GM12878 (cell line): ENCODE data around the gene BNIP1. TPM values are rescaled to one million over a fixed set of nuclear protein-coding genes. Genes with fewer than 3 reads are reported as not detected.

ENCODE experiments used
- ATAC-seq: fragments of 200-7000 bp; cut with Tn5 transposase; 3 replicates; pipeline ENCODE4 v1.9.1; 2020; ENCODE audit warnings: mild to moderate bottlenecking, moderate library complexity
- BruUV-seq: library from RNA; stranded (reverse); fragments of 400-500 nt; replicated peaks from 2 replicates; lab custom pipeline; 2021; lab: Mats Ljungman, UMichigan
- CTCF ChIA-PET: fragments of 300-600 bp; sonication (Branson Sonifier 250); formaldehyde crosslinking; extraction: SDS; loops from one replicate; lab custom pipeline; 2021; ENCODE audit warnings: inconsistent platforms; lab: Yijun Ruan, JAX
- POLR2A ChIA-PET: fragments of 350-600 bp; formaldehyde crosslinking; extraction: SDS; loops from one replicate; lab custom pipeline; 2021; ENCODE audit warnings: inconsistent platforms; lab: Charles Lee
- RAD21 ChIA-PET: fragments of 300-600 bp; sonication (Branson Sonifier 250); formaldehyde crosslinking; loops from one replicate; lab custom pipeline; 2023; ENCODE audit warnings: antibody characterized with exemption; ENCODE audit not compliant: unreplicated experiment; lab: Charles Lee
- SMC1A ChIA-PET: fragments of 300-600 bp; sonication (Branson Sonifier 250); formaldehyde crosslinking; loops from one replicate; lab custom pipeline; 2023; ENCODE audit not compliant: unreplicated experiment, uncharacterized antibody; lab: Charles Lee
- DNase-seq: peaks from one replicate; pipeline ENCODE4 v3.0.0-alpha.2; 2011; ENCODE audit warnings: low read depth, low spot score
- FAIRE-seq: peaks from 3 replicates; lab custom pipeline; 2011; peaks lifted over from hg19 to GRCh38; lab: Jason Lieb, UNC
- H2AFZ ChIP-seq: 2 replicates; pipeline ENCODE4 v1.6.0; 2011; ENCODE audit warnings: low read depth, low read length, control low read depth; ENCODE audit not compliant: control insufficient read depth
- H3K27ac ChIP-seq: 2 replicates; pipeline ENCODE4 v1.5.1; 2011; ENCODE audit warnings: control low read depth; ENCODE audit not compliant: control insufficient read depth, insufficient read depth
- H3K27me3 ChIP-seq, 2 experiments: replicated peaks in 1 of 2; 2 replicates each; pipeline versions ENCODE4 v1.6.0 to v1.6.1; 2011; ENCODE audit warnings: low read length in 1 of 2; ENCODE audit not compliant: control insufficient read depth in 2 of 2, insufficient read depth in 2 of 2
- H3K36me3 ChIP-seq, 2 experiments: 2 replicates each; pipeline ENCODE4 v1.5.1; 2011; ENCODE audit warnings: low read length in 1 of 2; ENCODE audit not compliant: control insufficient read depth in 2 of 2, insufficient read depth in 2 of 2
- H3K4me1 ChIP-seq: 2 replicates; pipeline ENCODE4 v1.6.1; 2011; ENCODE audit warnings: mild to moderate bottlenecking, low read length, moderate library complexity, mixed read lengths; ENCODE audit not compliant: control insufficient read depth, insufficient read depth
- H3K4me2 ChIP-seq: 2 replicates; pipeline ENCODE4 v1.6.0; 2011; ENCODE audit warnings: control low read depth; ENCODE audit not compliant: control insufficient read depth, insufficient read depth
- H3K4me3 ChIP-seq: fragments of 200-600 bp; sonication (generic); 2 replicates; pipeline ENCODE4 v1.5.1; 2016
- H3K79me2 ChIP-seq: 2 replicates; pipeline ENCODE4 v1.6.0; 2011; ENCODE audit warnings: low read length; ENCODE audit not compliant: control insufficient read depth, insufficient read depth
- H3K9ac ChIP-seq: 2 replicates; pipeline ENCODE4 v1.8.0; 2011; ENCODE audit warnings: low read length, control low read depth, mixed read lengths; ENCODE audit not compliant: control insufficient read depth, insufficient read depth
- H3K9me3 ChIP-seq: replicated peaks from 3 replicates; pipeline ENCODE4 v1.5.1; 2011; ENCODE audit warnings: mild to moderate bottlenecking, low read length; ENCODE audit not compliant: control insufficient read depth, insufficient read depth
- H4K20me1 ChIP-seq: 2 replicates; pipeline ENCODE4 v1.6.0; 2011; ENCODE audit not compliant: control insufficient read depth, insufficient read depth
- MEF2B ChIP-seq: fragments of 450-650 bp; IDR thresholded peaks from 2 replicates; pipeline ENCODE4 v1.6.1; 2018; ENCODE audit warnings: mild to moderate bottlenecking, moderate library complexity; ENCODE audit not compliant: partially characterized antibody, poor library complexity, severe bottlenecking
- MLLT1 ChIP-seq: fragments of 450-650 bp; IDR thresholded peaks from 2 replicates; pipeline ENCODE4 v1.6.1; 2016; ENCODE audit warnings: mild to moderate bottlenecking
- NR2C1 ChIP-seq: fragments of 450-650 bp; IDR thresholded peaks from 2 replicates; pipeline ENCODE4 v1.6.1; 2017; ENCODE audit warnings: antibody characterized with exemption, mild to moderate bottlenecking, moderate library complexity
- NRF1 ChIP-seq: conservative IDR thresholded peaks from 2 replicates; pipeline ENCODE4 v1.6.1; 2011; ENCODE audit warnings: mild to moderate bottlenecking, low read depth, low read length, improper control_type of control experiment
- RB1 ChIP-seq: fragments of 450-650 bp; formaldehyde crosslinking; IDR thresholded peaks from 2 replicates; pipeline ENCODE4 v1.6.1; 2017; ENCODE audit warnings: mild to moderate bottlenecking, borderline replicate concordance
- ZBTB33 ChIP-seq: fragments of 450-650 bp; IDR thresholded peaks from 2 replicates; pipeline ENCODE4 v1.6.1; 2017; ENCODE audit warnings: mild to moderate bottlenecking
- ZNF217 ChIP-seq: fragments of 450-650 bp; IDR thresholded peaks from 2 replicates; pipeline ENCODE4 v1.6.1; 2017; ENCODE audit warnings: antibody characterized with exemption, mild to moderate bottlenecking
- WGBS: methylation state at CpG from one replicate; pipeline ENCODE4 v1.1.6; 2016; ENCODE audit warnings: low lambda C conversion rate; ENCODE audit not compliant: insufficient replicate concordance, insufficient coverage; ENCODE audit errors: missing lambda C conversion rate; 5-methylcytosine and 5-hydroxymethylcytosine counted together
- in situ Hi-C: fragments of 300-500 bp; cut with MboI; formaldehyde crosslinking; loops from 9 replicates; pipeline ENCODE4 v1.14.3; 2018; ENCODE audit warnings: mixed read lengths
- intact Hi-C: fragments of 100-400 bp; cut with micrococcal nuclease; formaldehyde crosslinking; loops from one replicate; pipeline ENCODE4 v1.14.2; 2022; ENCODE audit not compliant: unreplicated experiment
- polyA plus RNA-seq, 11 experiments: library from polyadenylated mRNA; depleted of rRNA in 4 of 11; unstranded in 6 of 11; stranded (reverse) in 5 of 11; fragments of >200 nt; fragmentation: Nextera tagmentation in 4 of 11; fragmentation: Illumina TruSeq in 1 of 11; extraction: Ambion mirVana in 4 of 11; extraction: Trizol in 1 of 11; gene quantifications; 1 replicate in 1 of 11; 2 replicates in 10 of 11; pipeline versions ENCODE4 v1.2.1 to v1.2.3, GENCODE V29; 2011 to 2016; ENCODE audit warnings: inconsistent platforms in 2 of 11, missing spikeins in 2 of 11, low read depth in 1 of 11
- total RNA-seq, 4 experiments: library from RNA; depleted of rRNA in 3 of 4; stranded (reverse); fragments of >200 nt in 3 of 4; fragmentation: Illumina TruSeq in 1 of 4; extraction: Trizol in 1 of 4; gene quantifications; 2 replicates each; pipeline versions ENCODE4 v1.2.1 to v1.2.3, GENCODE V29; 2013 to 2021

Gene BNIP1
- total and polyA plus RNA-seq, 10 of the 15 experiments (the other 5 are each of a cell fraction or from before 2014, with no cell fraction given): 20.5 to 62.5 (median 27.4) TPM

- ChIA-PET CTCF (no interaction called here), SMC1A (no interaction called here), RAD21 (no interaction called here), POLR2A (no interaction called here)
- WGBS: 11% methylated on average over 4 of the region's 4 CpGs
- Histone ChIP-seq H3K36me3 (no peaks in the 10 kb centered on the region), H3K27ac (no peak overlapping the region), H2AFZ (no peak overlapping the region), H3K4me3 (no peak overlapping the region), H3K9ac (no peak overlapping the region), H3K27me3 (no peaks in the 10 kb centered on the region), H3K79me2 (no peaks in the 10 kb centered on the region), H4K20me1 (no peaks in the 10 kb centered on the region), H3K9me3 (no peaks in the 10 kb centered on the region), H3K4me2 (no peak overlapping the region), H3K4me1 (no peaks in the 10 kb centered on the region)
- TF ChIP-seq ZNF217 (no peak), RB1 (no peak), MLLT1 (no peak)
- intact Hi-C loops: no loop called here
- DNase-seq (no peak), ATAC-seq (no peak), FAIRE-seq (no peak)
- no TSS peak for BruUV-seq
- in situ Hi-C loops: no loop called here
Measured at GRCh38 chr5:173175523-173175922, 31.2 kb downstream of the BNIP1 start.

- H2AFZ ChIP-seq: no peak overlapping the region
- no peak for FAIRE-seq
- POLR2A ChIA-PET: no interaction called here
- DNase-seq: no peak
- ATAC-seq: peak; percentile 22; the same call in 2 of the 3 replicates
- no peaks in the 10 kb centered on the region for H3K9me3 ChIP-seq
- intact Hi-C loops (no loop called here), in situ Hi-C loops (no loop called here)
- no peaks in the 10 kb centered on the region for H3K79me2 ChIP-seq
- RAD21 ChIA-PET: no interaction called here
- no peak overlapping the region for H3K4me2 ChIP-seq
- CTCF ChIA-PET: no interaction called here
- H3K9ac ChIP-seq: no peak overlapping the region
- SMC1A ChIA-PET: interaction anchor here (1.2 kb wide), 1 partner anchor 11 kb away, joined by 5 read pairs; no protein-coding TSS in a partner anchor
- H3K36me3 ChIP-seq: no peaks in the 10 kb centered on the region
- no peaks in the 10 kb centered on the region for H4K20me1 ChIP-seq
- BruUV-seq: no TSS peak
- WGBS: 59% methylated on average over 12 of the region's 12 CpGs
- no peak overlapping the region for H3K27ac ChIP-seq
- no peak overlapping the region for H3K4me3 ChIP-seq
- no peaks in the 10 kb centered on the region for H3K27me3 ChIP-seq
- no peaks in the 10 kb centered on the region for H3K4me1 ChIP-seq
- TF ChIP-seq ZBTB33: peak; percentile 90
- TF ChIP-seq MEF2B: no peak
- TF ChIP-seq NRF1: no peak
- no peak for TF ChIP-seq NR2C1
- TF ChIP-seq, all 136 proteins: peak for 1
Measured at GRCh38 chr5:173178369-173178910, 34.1 kb downstream of the BNIP1 start.
